Fibroblast of skin of right biceps (primary cell): ENCODE results near the gene MSI2.

ENCODE experiments used
- DNase-seq: peaks from one replicate; pipeline ENCODE4 v3.0.0-alpha.2; 2013

Gene MSI2

GRCh38 chr17:57373756-57374155 is 117.4 kb downstream of the MSI2 start:
- no peak for DNase-seq

- DNase-seq = no peak
Observed at GRCh38 chr17:57375040-57375769, 118.9 kb downstream of the MSI2 start.

- DNase-seq = no peak
Observed at GRCh38 chr17:57375770-57376225, 119.5 kb downstream of the MSI2 start.

- no peak for DNase-seq
Observed at GRCh38 chr17:57377094-57377493, 120.8 kb downstream of the MSI2 start.

- peak; percentile 24 for DNase-seq
Observed at GRCh38 chr17:57379237-57379894, 123.0 kb downstream of the MSI2 start.

GRCh38 chr17:57379895-57380434 is 123.6 kb downstream of the MSI2 start:
- DNase-seq = no peak

- no peak for DNase-seq
Observed at GRCh38 chr17:57381498-57381897, 125.2 kb downstream of the MSI2 start.

- no peak for DNase-seq
Observed at GRCh38 chr17:57384219-57384618, 127.9 kb downstream of the MSI2 start.

GRCh38 chr17:57385975-57386374 is 129.7 kb downstream of the MSI2 start:
- no peak for DNase-seq

GRCh38 chr17:57387575-57387974 is 131.3 kb downstream of the MSI2 start:
- no peak for DNase-seq

GRCh38 chr17:57388131-57388725 is 131.9 kb downstream of the MSI2 start:
- no peak for DNase-seq

GRCh38 chr17:57389473-57389872 is 133.2 kb downstream of the MSI2 start:
- DNase-seq = no peak

- no peak for DNase-seq
Observed at GRCh38 chr17:57391076-57391825, 134.9 kb downstream of the MSI2 start.

- DNase-seq = no peak
Observed at GRCh38 chr17:57391857-57392471, 135.6 kb downstream of the MSI2 start.

- DNase-seq = no peak
Observed at GRCh38 chr17:57393368-57393767, 137.0 kb downstream of the MSI2 start.

- DNase-seq = no peak
Observed at GRCh38 chr17:57394375-57394774, 138.1 kb downstream of the MSI2 start.

GRCh38 chr17:57395721-57396321 is 139.5 kb downstream of the MSI2 start:
- DNase-seq = no peak

- DNase-seq = no peak
Observed at GRCh38 chr17:57396511-57396921, 140.2 kb downstream of the MSI2 start.

GRCh38 chr17:57397402-57397801 is 141.1 kb downstream of the MSI2 start:
- no peak for DNase-seq

GRCh38 chr17:57399690-57400089 is 143.4 kb downstream of the MSI2 start:
- DNase-seq = no peak

- no peak for DNase-seq
Observed at GRCh38 chr17:57400648-57401047, 144.3 kb downstream of the MSI2 start.
